Measurements from ENCODE around the gene BRCA2. TPM values are rescaled to one million over a fixed set of nuclear protein-coding genes. Genes with fewer than 3 reads are reported as not detected.

The BRCA2 gene
- total RNA-seq, 1 donor from 2014 or later = 14.7 TPM

GRCh38 chr13:32428581-32429432 is 113.5 kb downstream of the BRCA2 start:
- Mint-ChIP-seq H3K4me1 (ENCODE audit: low read depth) (peaks cover 17% of the 10 kb centered on the region), H3K4me3 (ENCODE audit: low read depth) (peak overlapping the region; percentile 81), H3K36me3 (ENCODE audit: insufficient read depth) (peaks cover 20% of the 10 kb centered on the region), H3K9me3 (ENCODE audit: low read depth) (no peaks in the 10 kb centered on the region), H3K27ac (peak overlapping the region; percentile 94), H3K27me3 (peaks cover 8% of the 10 kb centered on the region)
- TF ChIP-seq, protein P1, sequence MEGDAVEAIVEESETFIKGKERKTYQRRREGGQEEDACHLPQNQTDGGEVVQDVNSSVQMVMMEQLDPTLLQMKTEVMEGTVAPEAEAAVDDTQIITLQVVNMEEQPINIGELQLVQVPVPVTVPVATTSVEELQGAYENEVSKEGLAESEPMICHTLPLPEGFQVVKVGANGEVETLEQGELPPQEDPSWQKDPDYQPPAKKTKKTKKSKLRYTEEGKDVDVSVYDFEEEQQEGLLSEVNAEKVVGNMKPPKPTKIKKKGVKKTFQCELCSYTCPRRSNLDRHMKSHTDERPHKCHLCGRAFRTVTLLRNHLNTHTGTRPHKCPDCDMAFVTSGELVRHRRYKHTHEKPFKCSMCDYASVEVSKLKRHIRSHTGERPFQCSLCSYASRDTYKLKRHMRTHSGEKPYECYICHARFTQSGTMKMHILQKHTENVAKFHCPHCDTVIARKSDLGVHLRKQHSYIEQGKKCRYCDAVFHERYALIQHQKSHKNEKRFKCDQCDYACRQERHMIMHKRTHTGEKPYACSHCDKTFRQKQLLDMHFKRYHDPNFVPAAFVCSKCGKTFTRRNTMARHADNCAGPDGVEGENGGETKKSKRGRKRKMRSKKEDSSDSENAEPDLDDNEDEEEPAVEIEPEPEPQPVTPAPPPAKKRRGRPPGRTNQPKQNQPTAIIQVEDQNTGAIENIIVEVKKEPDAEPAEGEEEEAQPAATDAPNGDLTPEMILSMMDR (IDR thresholded peaks at IDR 0.05; ENCODE audit: unreplicated experiment) = no peak
- DNase-seq (ENCODE audit: low spot score, unreplicated experiment) = no peak

DNA sequence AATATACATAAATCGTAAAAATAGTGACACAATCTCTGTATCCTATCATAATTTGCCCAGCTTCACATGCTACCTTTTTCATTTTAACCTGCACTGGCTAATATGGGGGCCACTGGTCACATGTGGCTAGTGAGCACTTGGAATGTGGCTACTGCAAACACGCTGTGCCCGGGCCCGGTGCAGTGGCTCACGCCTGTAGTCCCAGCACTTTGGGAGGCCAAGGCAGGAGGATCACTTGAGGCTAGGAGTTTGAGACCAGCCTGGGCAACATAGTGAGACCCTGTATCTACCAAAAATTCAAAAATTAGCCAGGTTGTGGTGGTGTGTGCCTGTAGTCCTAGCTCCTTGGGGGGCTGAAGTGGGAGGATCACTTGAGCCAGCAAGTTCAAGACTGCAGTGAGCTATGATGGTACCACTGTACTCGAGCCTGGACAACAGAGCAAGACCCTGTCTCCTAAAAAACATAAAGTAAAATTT is 114.2 kb downstream of the BRCA2 start:
- H3K9me3 Mint-ChIP-seq (ENCODE audit: low read depth) = no peaks in the 10 kb centered on the region
- no peak overlapping the region for H3K27ac Mint-ChIP-seq
- H3K4me3 Mint-ChIP-seq (ENCODE audit: low read depth) = no peak overlapping the region
- peaks cover 17% of the 10 kb centered on the region for H3K4me1 Mint-ChIP-seq (ENCODE audit: low read depth)
- DNase-seq (ENCODE audit: low spot score, unreplicated experiment) = no peak
- H3K36me3 Mint-ChIP-seq (ENCODE audit: insufficient read depth) = peaks cover 15% of the 10 kb centered on the region
- TF ChIP-seq, protein P1 (IDR thresholded peaks at IDR 0.05; ENCODE audit: unreplicated experiment) = no peak
- peaks cover 8% of the 10 kb centered on the region for H3K27me3 Mint-ChIP-seq

GRCh38 chr13:32430018-32430747 is 114.9 kb downstream of the BRCA2 start:
- DNase-seq (ENCODE audit: low spot score, unreplicated experiment) = no peak
- Mint-ChIP-seq H3K27me3 (peaks cover 7% of the 10 kb centered on the region), H3K9me3 (ENCODE audit: low read depth) (no peaks in the 10 kb centered on the region), H3K4me1 (ENCODE audit: low read depth) (peaks cover 17% of the 10 kb centered on the region), H3K27ac (peak overlapping the region; percentile 4), H3K36me3 (ENCODE audit: insufficient read depth) (peaks cover 16% of the 10 kb centered on the region), H3K4me3 (ENCODE audit: low read depth) (no peak overlapping the region)
- TF ChIP-seq, protein P1 (IDR thresholded peaks at IDR 0.05; ENCODE audit: unreplicated experiment) = no peak

GRCh38 chr13:32431361-32431760 is 116.1 kb downstream of the BRCA2 start:
- H3K4me3 Mint-ChIP-seq (ENCODE audit: low read depth) = no peak overlapping the region
- peaks cover under 1% of the 10 kb centered on the region for H3K27me3 Mint-ChIP-seq
- H3K27ac Mint-ChIP-seq = no peak overlapping the region
- peaks cover 14% of the 10 kb centered on the region for H3K36me3 Mint-ChIP-seq (ENCODE audit: insufficient read depth)
- no peak for DNase-seq (ENCODE audit: low spot score, unreplicated experiment)
- no peaks in the 10 kb centered on the region for H3K9me3 Mint-ChIP-seq (ENCODE audit: low read depth)
- peaks cover 13% of the 10 kb centered on the region for H3K4me1 Mint-ChIP-seq (ENCODE audit: low read depth)
- TF ChIP-seq, protein P1 (IDR thresholded peaks at IDR 0.05; ENCODE audit: unreplicated experiment) = no peak

GRCh38 chr13:32432856-32433255 is 117.5 kb downstream of the BRCA2 start:
- no peaks in the 10 kb centered on the region for H3K27me3 Mint-ChIP-seq
- no peaks in the 10 kb centered on the region for H3K9me3 Mint-ChIP-seq (ENCODE audit: low read depth)
- no peak overlapping the region for H3K27ac Mint-ChIP-seq
- peaks cover 15% of the 10 kb centered on the region for H3K36me3 Mint-ChIP-seq (ENCODE audit: insufficient read depth)
- H3K4me3 Mint-ChIP-seq (ENCODE audit: low read depth) = no peak overlapping the region
- TF ChIP-seq, protein P1 (IDR thresholded peaks at IDR 0.05; ENCODE audit: unreplicated experiment) = no peak
- H3K4me1 Mint-ChIP-seq (ENCODE audit: low read depth) = peaks cover 8% of the 10 kb centered on the region
- no peak for DNase-seq (ENCODE audit: low spot score, unreplicated experiment)

Measured in progenitor cell of endocrine pancreas (in vitro differentiated cells).